Activated naive CD8-positive, alpha-beta T cell treated with anti-CD3 and anti-CD28 coated beads, Interleukin-2, amount 10 ng/mL, durations not matched to agents 7 days and 5 days (primary cell): ENCODE results near the gene CDH13. TPM values are rescaled to one million over a fixed set of nuclear protein-coding genes. Genes with fewer than 3 reads are reported as not detected.

Experiments
- ATAC-seq: fragments of 150-1000 bp; cut with Tn5 transposase; one replicate; pipeline ENCODE4 v1.10.0; 2021; ENCODE audit warnings: low read depth, moderate library complexity
- POLR2A ChIA-PET: fragments of 350-600 bp; sonication (Branson Sonifier 250); formaldehyde crosslinking; loops from one replicate; lab custom pipeline; 2021; ENCODE audit warnings: antibody characterized with exemption; lab: Charles Lee
- DNase-seq: peaks from one replicate; pipeline ENCODE4 v3.0.0; 2021
- H3K27ac Mint-ChIP-seq: one replicate; pipeline ENCODE4 v1.8.0; 2022; ENCODE audit warnings: mild to moderate bottlenecking, mixed read lengths
- H3K27me3 Mint-ChIP-seq: one replicate; pipeline ENCODE4 v1.8.0; 2022; ENCODE audit warnings: mild to moderate bottlenecking, moderate library complexity, mixed read lengths
- H3K36me3 Mint-ChIP-seq: one replicate; pipeline ENCODE4 v1.8.0; 2021; ENCODE audit warnings: mild to moderate bottlenecking, mixed read lengths
- H3K4me1 Mint-ChIP-seq: one replicate; pipeline ENCODE4 v1.8.0; 2021; ENCODE audit warnings: mixed read lengths
- H3K4me3 Mint-ChIP-seq: one replicate; pipeline ENCODE4 v1.8.0; 2022; ENCODE audit warnings: mild to moderate bottlenecking, moderate library complexity, mixed read lengths
- H3K9me3 Mint-ChIP-seq: one replicate; pipeline ENCODE4 v1.8.0; 2021; ENCODE audit warnings: mixed read lengths
- total RNA-seq, 2 experiments: library from RNA; stranded (reverse); gene quantifications; one replicate each; pipeline ENCODE4 v1.2.3, GENCODE V29; 2021

Gene CDH13
- total RNA-seq, 2 experiments from 2014 or later: not detected

- POLR2A ChIA-PET: no interaction called here
- no peaks in the 10 kb centered on the region for H3K36me3 Mint-ChIP-seq
- H3K9me3 Mint-ChIP-seq: no peaks in the 10 kb centered on the region
- H3K27me3 Mint-ChIP-seq: no peaks in the 10 kb centered on the region
- no peak for DNase-seq
- H3K27ac Mint-ChIP-seq: no peak overlapping the region
- H3K4me1 Mint-ChIP-seq: no peaks in the 10 kb centered on the region
- ATAC-seq: no peak
- no peak overlapping the region for H3K4me3 Mint-ChIP-seq
Measured at GRCh38 chr16:83010776-83011720, 384.3 kb downstream of the CDH13 start.

DNA sequence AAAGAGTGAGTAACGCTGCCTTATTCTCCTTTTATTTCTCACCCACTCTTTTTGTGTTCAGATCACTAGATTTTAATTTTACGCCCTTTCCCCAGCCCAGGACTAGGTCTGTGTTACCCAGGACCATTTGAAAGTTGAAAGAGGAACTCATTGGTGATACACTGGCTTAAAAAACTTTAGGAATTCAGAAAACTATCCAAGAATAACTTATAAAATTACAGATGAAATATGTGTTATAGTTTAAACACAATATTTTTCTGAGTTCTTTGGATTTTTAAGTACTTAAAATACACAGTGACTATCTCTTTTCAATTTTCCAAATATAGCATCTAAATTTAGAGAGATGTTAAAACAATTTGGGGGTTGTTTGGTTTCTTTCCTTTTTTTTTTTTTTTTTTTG lies 385.2 kb downstream of the CDH13 start:
- DNase-seq: no peak
- Mint-ChIP-seq H3K9me3 (no peaks in the 10 kb centered on the region), H3K36me3 (no peaks in the 10 kb centered on the region), H3K4me3 (no peak overlapping the region), H3K27me3 (no peaks in the 10 kb centered on the region), H3K4me1 (no peaks in the 10 kb centered on the region), H3K27ac (no peak overlapping the region)
- no peak for ATAC-seq
- POLR2A ChIA-PET: no interaction called here

- ATAC-seq (no peak), DNase-seq (no peak)
- Mint-ChIP-seq H3K9me3 (no peaks in the 10 kb centered on the region), H3K27ac (no peak overlapping the region), H3K36me3 (no peaks in the 10 kb centered on the region), H3K4me1 (no peaks in the 10 kb centered on the region), H3K4me3 (no peak overlapping the region), H3K27me3 (no peaks in the 10 kb centered on the region)
- POLR2A ChIA-PET: no interaction called here
Measured at GRCh38 chr16:83013071-83013470, 386.3 kb downstream of the CDH13 start.

DNA sequence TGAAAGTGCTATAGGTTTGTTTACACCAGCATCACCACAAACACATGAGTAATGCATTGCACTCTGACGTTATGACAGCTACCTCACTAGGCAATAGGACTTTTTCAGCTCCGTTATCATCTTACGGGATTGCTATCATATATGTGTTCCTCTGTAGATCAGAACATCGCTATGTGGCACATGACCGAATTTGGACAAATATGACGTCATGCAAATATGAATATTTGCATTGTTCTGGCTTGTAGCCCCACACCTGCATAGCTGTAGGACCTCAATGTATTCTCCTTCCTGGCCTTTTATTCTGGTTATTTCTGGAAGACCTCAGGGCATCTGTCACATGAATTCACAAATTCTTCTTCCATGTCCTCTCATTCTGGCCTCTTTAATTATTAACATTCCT lies 393.2 kb downstream of the CDH13 start:
- DNase-seq (no peak), ATAC-seq (no peak)
- POLR2A ChIA-PET: no interaction called here
- Mint-ChIP-seq H3K4me3 (no peak overlapping the region), H3K9me3 (peaks cover 2% of the 10 kb centered on the region), H3K27me3 (no peaks in the 10 kb centered on the region), H3K36me3 (no peaks in the 10 kb centered on the region), H3K4me1 (no peaks in the 10 kb centered on the region), H3K27ac (no peak overlapping the region)

GRCh38 chr16:83021045-83021444 lies 394.3 kb downstream of the CDH13 start:
- no peaks in the 10 kb centered on the region for H3K27me3 Mint-ChIP-seq
- no peak overlapping the region for H3K4me3 Mint-ChIP-seq
- no peak for DNase-seq
- H3K9me3 Mint-ChIP-seq: peaks cover 2% of the 10 kb centered on the region
- H3K36me3 Mint-ChIP-seq: no peaks in the 10 kb centered on the region
- no peak overlapping the region for H3K27ac Mint-ChIP-seq
- ATAC-seq: no peak
- POLR2A ChIA-PET: no interaction called here
- no peaks in the 10 kb centered on the region for H3K4me1 Mint-ChIP-seq

- Mint-ChIP-seq H3K9me3 (peaks cover 2% of the 10 kb centered on the region), H3K27me3 (no peaks in the 10 kb centered on the region), H3K4me3 (no peak overlapping the region), H3K27ac (no peak overlapping the region), H3K4me1 (no peaks in the 10 kb centered on the region), H3K36me3 (no peaks in the 10 kb centered on the region)
- POLR2A ChIA-PET: no interaction called here
- DNase-seq (no peak), ATAC-seq (no peak)
Measured at GRCh38 chr16:83021746-83022145, 395.0 kb downstream of the CDH13 start.

DNA sequence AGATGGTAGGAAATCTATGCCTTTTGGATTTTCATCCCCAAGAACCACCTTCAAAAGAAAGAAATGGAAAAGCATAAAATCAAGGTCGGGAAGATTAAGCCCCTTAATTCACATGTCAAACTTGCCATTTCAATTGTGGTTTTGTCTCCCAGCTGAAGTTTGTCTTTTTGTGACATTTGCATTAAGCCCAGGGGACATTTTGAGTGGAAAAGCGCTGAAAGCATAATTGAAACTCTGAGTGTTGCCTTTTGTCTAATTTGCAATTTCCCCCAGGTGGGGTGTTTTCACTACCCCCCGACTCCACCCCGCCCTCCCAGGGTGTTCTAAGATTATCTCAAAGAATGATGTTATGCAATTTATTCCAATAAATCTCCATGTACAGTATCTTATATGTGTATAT lies 396.2 kb downstream of the CDH13 start:
- H3K27ac Mint-ChIP-seq: no peak overlapping the region
- no peak for ATAC-seq
- no peak overlapping the region for H3K4me3 Mint-ChIP-seq
- H3K9me3 Mint-ChIP-seq: peaks cover 2% of the 10 kb centered on the region
- POLR2A ChIA-PET: no interaction called here
- no peaks in the 10 kb centered on the region for H3K36me3 Mint-ChIP-seq
- H3K27me3 Mint-ChIP-seq: no peaks in the 10 kb centered on the region
- DNase-seq: no peak
- H3K4me1 Mint-ChIP-seq: no peaks in the 10 kb centered on the region

GRCh38 chr16:83023640-83024039 lies 396.9 kb downstream of the CDH13 start:
- Mint-ChIP-seq H3K4me3 (no peak overlapping the region), H3K27me3 (no peaks in the 10 kb centered on the region), H3K9me3 (peaks cover 2% of the 10 kb centered on the region), H3K36me3 (no peaks in the 10 kb centered on the region), H3K4me1 (no peaks in the 10 kb centered on the region), H3K27ac (no peak overlapping the region)
- ATAC-seq (no peak), DNase-seq (no peak)
- POLR2A ChIA-PET: no interaction called here

GRCh38 chr16:83027973-83028372 lies 401.2 kb downstream of the CDH13 start:
- no peak for DNase-seq
- POLR2A ChIA-PET: no interaction called here
- no peak for ATAC-seq
- Mint-ChIP-seq H3K36me3 (no peaks in the 10 kb centered on the region), H3K9me3 (peaks cover 3% of the 10 kb centered on the region), H3K4me1 (no peaks in the 10 kb centered on the region), H3K4me3 (no peak overlapping the region), H3K27ac (no peak overlapping the region), H3K27me3 (no peaks in the 10 kb centered on the region)

DNA sequence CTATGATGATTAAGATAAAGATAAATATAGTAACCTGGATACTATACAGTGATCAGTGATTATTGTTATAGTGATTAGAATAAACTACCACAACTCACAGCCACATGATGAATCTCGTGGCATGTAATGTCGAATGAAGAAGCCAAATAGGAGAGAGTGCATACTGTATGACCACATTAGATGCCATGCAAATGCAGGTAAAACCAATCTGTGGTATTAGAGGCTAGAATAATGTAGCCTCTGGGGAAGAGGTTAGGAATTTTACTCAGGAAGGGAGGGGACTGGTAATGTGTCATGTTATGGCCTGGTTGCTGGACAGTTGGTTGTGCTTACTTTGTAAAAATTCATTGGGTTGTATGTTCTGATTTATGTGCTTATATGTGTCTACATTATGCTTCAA lies 402.7 kb downstream of the CDH13 start:
- POLR2A ChIA-PET: no interaction called here
- ATAC-seq: no peak
- Mint-ChIP-seq H3K9me3 (peaks cover 3% of the 10 kb centered on the region), H3K4me3 (no peak overlapping the region), H3K27me3 (no peaks in the 10 kb centered on the region), H3K27ac (no peak overlapping the region), H3K36me3 (no peaks in the 10 kb centered on the region), H3K4me1 (no peaks in the 10 kb centered on the region)
- DNase-seq: no peak

- no peak for ATAC-seq
- peaks cover 5% of the 10 kb centered on the region for H3K9me3 Mint-ChIP-seq
- no peak overlapping the region for H3K4me3 Mint-ChIP-seq
- no peaks in the 10 kb centered on the region for H3K36me3 Mint-ChIP-seq
- no peak overlapping the region for H3K27ac Mint-ChIP-seq
- H3K27me3 Mint-ChIP-seq: no peaks in the 10 kb centered on the region
- POLR2A ChIA-PET: no interaction called here
- H3K4me1 Mint-ChIP-seq: no peaks in the 10 kb centered on the region
- DNase-seq: no peak
Measured at GRCh38 chr16:83031524-83031923, 404.8 kb downstream of the CDH13 start.

GRCh38 chr16:83037102-83037501 lies 410.3 kb downstream of the CDH13 start:
- H3K4me1 Mint-ChIP-seq: no peaks in the 10 kb centered on the region
- no peak overlapping the region for H3K4me3 Mint-ChIP-seq
- H3K36me3 Mint-ChIP-seq: no peaks in the 10 kb centered on the region
- ATAC-seq (no peak), DNase-seq (no peak)
- H3K27me3 Mint-ChIP-seq: no peaks in the 10 kb centered on the region
- POLR2A ChIA-PET: no interaction called here
- H3K9me3 Mint-ChIP-seq: peaks cover 9% of the 10 kb centered on the region
- H3K27ac Mint-ChIP-seq: no peak overlapping the region

- ATAC-seq (no peak), DNase-seq (no peak)
- POLR2A ChIA-PET: no interaction called here
- no peak overlapping the region for H3K27ac Mint-ChIP-seq
- H3K4me3 Mint-ChIP-seq: no peak overlapping the region
- H3K9me3 Mint-ChIP-seq: peaks cover 9% of the 10 kb centered on the region
- no peaks in the 10 kb centered on the region for H3K27me3 Mint-ChIP-seq
- no peaks in the 10 kb centered on the region for H3K36me3 Mint-ChIP-seq
- no peaks in the 10 kb centered on the region for H3K4me1 Mint-ChIP-seq
Measured at GRCh38 chr16:83037884-83038283, 411.1 kb downstream of the CDH13 start.

DNA sequence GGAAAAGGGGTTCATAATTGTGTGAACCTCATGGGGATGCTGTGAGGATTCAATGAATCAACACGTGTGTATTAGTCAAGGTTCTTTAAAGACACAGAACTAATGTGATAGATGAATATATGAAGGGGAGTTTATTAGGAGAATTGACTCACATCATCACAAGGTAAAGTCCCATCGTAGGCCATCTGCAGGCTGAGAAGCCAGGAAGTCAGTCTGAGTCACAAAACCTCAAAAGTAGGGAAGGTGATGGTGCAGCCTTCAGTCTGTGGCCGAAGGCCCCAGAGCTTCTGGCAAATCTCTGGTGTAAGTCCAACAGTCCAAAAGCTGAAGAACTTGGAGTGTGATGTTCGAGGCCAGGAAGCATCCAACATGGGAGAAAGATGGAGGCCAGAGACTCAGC lies 413.4 kb downstream of the CDH13 start:
- Mint-ChIP-seq H3K4me3 (no peak overlapping the region), H3K27ac (no peak overlapping the region), H3K36me3 (no peaks in the 10 kb centered on the region), H3K9me3 (peaks cover 7% of the 10 kb centered on the region), H3K27me3 (no peaks in the 10 kb centered on the region), H3K4me1 (no peaks in the 10 kb centered on the region)
- ATAC-seq (no peak), DNase-seq (no peak)
- POLR2A ChIA-PET: no interaction called here
